Right lobe of liver (tissue), 6 donors: Measurements from ENCODE around the gene RBM39. TPM values are rescaled to one million over a fixed set of nuclear protein-coding genes. Genes with fewer than 3 reads are reported as not detected.
"Not testable (repeated sequence)": the region's sequence is repeated elsewhere in the genome, so short reads cannot be mapped to it uniquely, and the experiment has no call there.

Source experiments
- ATAC-seq, 4 donors: fragments of 200-7000 bp; cut with Tn5 transposase; one replicate each; pipeline ENCODE4 v1.9.1; 2020; ENCODE audit warnings: mild to moderate bottlenecking in 4 of 4, moderate library complexity in 4 of 4
- DNase-seq, 3 donors: peaks; one replicate each; pipeline ENCODE4 v3.0.0-alpha.2; 2020
- H3K27ac ChIP-seq, 3 donors: fragments of 200-600 bp; one replicate each; pipeline ENCODE4 v1.8.0; 2022
- H3K27me3 ChIP-seq, 2 donors: fragments of 200-600 bp; one replicate each; pipeline ENCODE4 v1.8.0; 2022
- H3K36me3 ChIP-seq, 4 donors: fragments of 200-600 bp; sonication (generic) in 1 of 4; one replicate each; pipeline versions ENCODE4 v1.5.1 to v1.8.0; 2017 to 2022; ENCODE audit warnings: control low read depth in 1 of 4
- H3K4me1 ChIP-seq, 4 donors: fragments of 200-600 bp; sonication (generic) in 1 of 4; one replicate each; pipeline versions ENCODE4 v1.5.1 to v1.8.0; 2017 to 2022; ENCODE audit warnings: control low read depth in 1 of 4
- H3K4me3 ChIP-seq, 3 donors: fragments of 200-600 bp; one replicate each; pipeline ENCODE4 v1.8.0; 2022
- H3K9me3 ChIP-seq, 4 donors: fragments of 200-600 bp; sonication (generic) in 1 of 4; one replicate each; pipeline versions ENCODE4 v1.5.1 to v1.8.0; 2017 to 2022; ENCODE audit warnings: control low read depth in 1 of 4
- POLR2A ChIP-seq: fragments of 450-650 bp; IDR thresholded peaks from one replicate; pipeline ENCODE4 v1.6.1; 2017; ENCODE audit warnings: antibody characterized with exemption, mild to moderate bottlenecking
- WGBS: methylation state at CpG from one replicate; pipeline ENCODE4 v1.1.6; 2018; ENCODE audit warnings: low coverage, low lambda C conversion rate; ENCODE audit not compliant: insufficient coverage; ENCODE audit errors: missing lambda C conversion rate; 5-methylcytosine and 5-hydroxymethylcytosine counted together
- intact Hi-C, 2 donors: fragments of 100-400 bp; cut with DNase I; formaldehyde crosslinking; loops; one replicate each; pipeline versions ENCODE4 v1.11.2 to v1.14.1; 2022
- total RNA-seq, 6 experiments: library from RNA; depleted of rRNA in 2 of 6; stranded (reverse); fragments of >200 nt in 2 of 6; fragmentation: NEBNext Ultra II Directional in 3 of 6; extraction: Animal tissue kit (Norgen Biotek cat#: 25700) in 3 of 6; gene quantifications; one replicate each; pipeline versions ENCODE4 v1.1.0 to v1.2.4, GENCODE V29; 2016 to 2023
- TF ChIP-seq, protein P1 (sequence below), 4 donors: fragments of 200-600 bp in 3 of 4; fragments of 450-650 bp in 1 of 4; IDR thresholded peaks; one replicate each; pipeline versions ENCODE4 v1.5.1 to v1.8.0; 2016 to 2022; ENCODE audit warnings: antibody characterized with exemption in 4 of 4, mild to moderate bottlenecking in 2 of 4
- donor health status: DM: no; HTN: yes; CAD: no.
- donor health status: DM: no; HTN: no; CAD: no.
- donor health status: DM: no; HTN: no; CAD: no.
- donor health status: DM: no; HTN: yes; CAD: no.
- donor health status: DM: no; HTN: yes; CAD: no.

RBM39 gene
- total RNA-seq, 6 experiments from 2014 or later = 86.4 to 166 (median 120) TPM

DNA sequence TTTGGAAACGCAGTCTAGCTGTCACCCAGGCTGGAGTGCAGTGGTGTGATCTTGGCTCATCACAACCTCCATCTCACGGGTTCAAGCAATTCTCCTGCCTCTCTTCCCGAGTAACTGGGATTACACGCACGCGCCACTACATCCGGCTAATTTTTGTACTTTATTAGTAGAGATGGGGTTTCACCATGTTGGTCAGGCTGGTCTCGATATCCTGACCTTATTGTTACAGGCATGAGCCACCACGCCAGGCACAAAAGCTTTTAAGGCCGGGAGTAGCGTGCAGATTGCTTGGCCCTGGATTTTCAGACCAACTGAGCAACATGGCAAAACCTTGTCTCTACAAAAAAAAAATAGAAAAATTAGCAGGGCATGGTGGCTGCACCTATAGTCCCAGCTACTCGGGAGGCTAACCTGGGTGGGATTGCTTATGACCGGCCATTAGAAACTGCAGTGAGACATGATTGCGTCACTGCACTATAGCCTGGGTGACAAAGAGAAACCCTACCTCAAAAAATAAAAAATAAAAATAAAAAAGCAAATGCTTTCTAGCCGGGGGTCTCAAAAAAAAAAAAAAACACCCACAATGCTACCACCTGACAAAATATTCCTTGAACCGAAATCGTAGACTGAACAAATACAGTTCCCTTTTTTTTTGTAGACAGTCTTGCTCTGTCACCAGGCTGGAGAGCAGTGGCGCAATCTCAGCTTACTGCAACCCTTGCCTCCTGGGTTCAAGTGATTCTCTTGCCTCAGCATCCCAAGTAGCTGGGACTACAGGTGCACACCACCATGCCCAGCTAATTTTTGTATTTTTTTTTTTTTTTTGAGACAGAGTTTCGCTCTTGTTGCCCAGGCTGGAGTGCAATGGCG lies 15.0 kb downstream of the RBM39 start:
- Histone ChIP-seq H3K27ac (no peak overlapping the region), H3K27me3 (no peaks in the 10 kb centered on the region), H3K36me3 (peaks cover 18 to 100% (median 87%) of the 10 kb centered on the region in 4 donors), H3K4me3 (no peak overlapping the region), H3K9me3 (no peaks in the 10 kb centered on the region), H3K4me1 (peaks cover 0 to 5% (median 2%) of the 10 kb centered on the region in 4 donors)
- no peak for DNase-seq
- 86% methylated on average over 17 of the region's 20 CpGs for WGBS
- TF ChIP-seq, protein P1, sequence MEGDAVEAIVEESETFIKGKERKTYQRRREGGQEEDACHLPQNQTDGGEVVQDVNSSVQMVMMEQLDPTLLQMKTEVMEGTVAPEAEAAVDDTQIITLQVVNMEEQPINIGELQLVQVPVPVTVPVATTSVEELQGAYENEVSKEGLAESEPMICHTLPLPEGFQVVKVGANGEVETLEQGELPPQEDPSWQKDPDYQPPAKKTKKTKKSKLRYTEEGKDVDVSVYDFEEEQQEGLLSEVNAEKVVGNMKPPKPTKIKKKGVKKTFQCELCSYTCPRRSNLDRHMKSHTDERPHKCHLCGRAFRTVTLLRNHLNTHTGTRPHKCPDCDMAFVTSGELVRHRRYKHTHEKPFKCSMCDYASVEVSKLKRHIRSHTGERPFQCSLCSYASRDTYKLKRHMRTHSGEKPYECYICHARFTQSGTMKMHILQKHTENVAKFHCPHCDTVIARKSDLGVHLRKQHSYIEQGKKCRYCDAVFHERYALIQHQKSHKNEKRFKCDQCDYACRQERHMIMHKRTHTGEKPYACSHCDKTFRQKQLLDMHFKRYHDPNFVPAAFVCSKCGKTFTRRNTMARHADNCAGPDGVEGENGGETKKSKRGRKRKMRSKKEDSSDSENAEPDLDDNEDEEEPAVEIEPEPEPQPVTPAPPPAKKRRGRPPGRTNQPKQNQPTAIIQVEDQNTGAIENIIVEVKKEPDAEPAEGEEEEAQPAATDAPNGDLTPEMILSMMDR (IDR thresholded peaks at IDR 0.05) = no peak
- no peak for TF ChIP-seq POLR2A
- intact Hi-C loops = no loop called here
- ATAC-seq = peak in 2 of 4 donors; percentile 27 to 34

DNA sequence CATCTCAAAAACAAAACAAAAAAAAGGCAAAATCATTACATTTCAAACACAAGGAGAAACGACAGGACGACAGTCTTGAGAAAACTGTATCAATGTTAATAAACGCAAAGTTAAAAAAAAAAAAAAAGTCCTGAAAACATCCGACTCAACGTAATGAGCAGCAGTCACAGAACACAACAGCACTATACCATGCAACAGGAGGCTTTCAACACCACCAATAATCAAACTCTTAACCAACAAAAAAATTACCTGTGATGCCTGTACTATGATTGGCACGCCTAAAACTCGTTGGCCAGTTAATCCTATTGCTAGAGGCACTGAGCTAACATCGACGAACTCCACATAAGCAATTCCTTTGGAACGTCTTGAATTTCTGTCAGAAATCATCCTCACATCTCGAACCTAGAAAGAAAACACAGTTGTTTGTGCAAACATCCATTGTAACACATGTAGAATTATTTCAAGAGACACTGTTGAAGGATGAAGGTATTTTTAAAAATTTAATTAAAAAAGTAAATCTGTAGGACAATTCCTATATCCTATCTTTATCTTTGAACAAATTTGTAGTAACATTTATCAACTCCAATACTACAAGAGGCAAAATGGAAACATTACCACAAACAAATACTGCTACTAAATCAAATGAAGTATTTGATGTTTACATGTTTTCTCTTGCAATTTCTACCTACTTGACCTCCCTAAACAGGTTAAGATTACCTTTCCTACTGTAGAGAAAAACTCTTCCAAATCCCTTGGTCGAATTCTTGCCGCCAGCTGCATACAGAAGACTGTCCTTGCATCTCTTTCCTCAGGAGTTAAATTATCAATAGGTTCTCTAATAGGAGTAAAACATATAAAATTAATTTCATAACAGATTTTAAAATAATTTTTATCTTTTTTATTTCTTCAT lies 17.5 kb downstream of the RBM39 start:
- 76% methylated on average over 13 of the region's 13 CpGs for WGBS
- Histone ChIP-seq H3K36me3 (peaks cover 29 to 100% (median 87%) of the 10 kb centered on the region in 4 donors), H3K4me1 (no peaks in the 10 kb centered on the region), H3K4me3 (no peak overlapping the region), H3K27me3 (no peaks in the 10 kb centered on the region), H3K27ac (no peak overlapping the region), H3K9me3 (no peaks in the 10 kb centered on the region)
- intact Hi-C loops = no loop called here
- TF ChIP-seq, protein P1 (IDR thresholded peaks at IDR 0.05) = no peak
- TF ChIP-seq POLR2A = no peak
- ATAC-seq = no peak
- no peak for DNase-seq

DNA sequence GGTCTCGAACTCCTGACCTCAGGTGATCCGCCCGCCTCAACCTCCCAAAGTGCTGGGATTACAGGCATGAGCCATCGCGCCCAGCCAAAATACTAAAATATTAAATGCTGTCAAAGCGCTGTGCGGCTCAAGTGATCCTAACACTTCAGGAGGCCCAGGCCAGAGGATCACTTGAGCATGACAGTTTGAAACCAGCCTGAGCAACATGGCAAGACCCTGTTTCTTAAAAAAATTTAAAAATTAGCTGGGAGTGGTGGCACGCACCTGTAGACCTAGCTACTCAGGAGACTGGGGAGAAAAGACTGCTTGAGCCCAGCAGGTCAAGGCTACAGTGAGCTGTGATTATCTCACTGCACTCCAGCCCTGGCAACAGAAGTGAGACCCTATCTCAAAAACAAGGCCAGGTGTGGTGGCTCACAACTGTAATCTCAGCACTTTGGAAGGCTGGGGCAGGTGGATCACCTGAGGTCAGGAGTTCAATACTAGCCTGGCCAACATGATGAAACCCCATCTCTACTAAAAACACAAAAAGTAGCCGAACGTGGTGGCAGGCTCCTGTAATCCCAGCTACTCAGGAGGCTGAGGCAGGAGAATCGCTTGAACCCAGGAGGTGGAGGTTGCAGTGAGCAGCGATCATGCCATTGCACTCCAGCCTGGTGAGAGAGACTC lies 18.3 kb downstream of the RBM39 start:
- 85% methylated on average over 8 of the region's 12 CpGs for WGBS
- H3K27ac ChIP-seq, DNase-seq, H3K27me3 ChIP-seq, ATAC-seq, H3K4me3 ChIP-seq, intact Hi-C loops, H3K9me3 ChIP-seq, H3K4me1 ChIP-seq: not testable (repeated sequence)
- H3K36me3 ChIP-seq = peaks cover 34 to 100% (median 86%) of the 10 kb centered on the region in 4 donors

DNA sequence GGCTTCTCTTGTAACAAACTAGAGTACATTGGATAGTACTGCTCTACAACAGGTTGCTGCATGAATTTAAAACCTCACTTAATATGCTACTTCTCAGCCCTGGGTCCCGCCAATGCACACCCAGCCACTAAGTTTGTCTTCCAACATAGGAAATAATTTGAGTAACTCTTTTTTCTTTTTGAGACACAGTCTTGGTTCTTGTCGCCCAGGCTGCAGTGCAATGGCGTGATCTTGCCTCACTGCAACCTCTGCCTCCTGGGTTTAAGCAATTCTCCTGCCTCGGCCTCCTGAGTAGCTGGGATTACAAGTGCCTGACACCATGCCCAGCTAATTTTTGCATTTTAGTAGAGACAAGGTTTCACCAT lies 18.8 kb downstream of the RBM39 start:
- H3K4me1 ChIP-seq, H3K27ac ChIP-seq, H3K27me3 ChIP-seq, DNase-seq, intact Hi-C loops, H3K4me3 ChIP-seq, ATAC-seq, H3K9me3 ChIP-seq: not testable (repeated sequence)
- H3K36me3 ChIP-seq = peaks cover 34 to 100% (median 83%) of the 10 kb centered on the region in 4 donors
- 77% methylated on average over 4 of the region's 4 CpGs for WGBS

DNA sequence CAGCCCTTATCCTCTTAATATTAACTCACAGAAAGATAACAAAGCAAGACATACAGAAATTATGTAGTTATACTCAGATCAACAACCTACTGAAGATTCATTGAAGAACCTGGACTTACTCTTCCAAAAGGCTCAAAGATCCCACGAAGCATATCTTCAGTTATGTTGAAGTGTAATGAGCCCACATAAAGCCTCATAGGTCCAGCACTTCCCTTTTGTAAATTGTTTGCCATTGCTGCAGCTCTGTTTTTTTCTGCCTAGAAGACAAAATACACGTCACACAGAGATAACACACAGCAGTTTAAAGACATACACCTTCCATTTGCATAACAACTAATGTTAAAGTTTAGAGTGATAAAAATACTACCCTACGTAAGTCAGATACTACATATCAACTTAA lies 20.4 kb downstream of the RBM39 start:
- DNase-seq (no peak), ATAC-seq (no peak)
- peaks cover 34 to 100% (median 82%) of the 10 kb centered on the region in 4 donors for H3K36me3 ChIP-seq
- no peaks in the 10 kb centered on the region for H3K4me1 ChIP-seq
- TF ChIP-seq, protein P1 (IDR thresholded peaks at IDR 0.05) = no peak
- no peak for TF ChIP-seq POLR2A
- intact Hi-C loops = no loop called here
- no peaks in the 10 kb centered on the region for H3K27me3 ChIP-seq
- no peak overlapping the region for H3K4me3 ChIP-seq
- H3K9me3 ChIP-seq = no peaks in the 10 kb centered on the region
- WGBS = 59% methylated on average over 3 of the region's 3 CpGs
- no peak overlapping the region for H3K27ac ChIP-seq
